ENCODE results near the gene KAZN.

GRCh38 chr1:14774225-14774624 lies 175.7 kb downstream of the KAZN start:
- TF ChIP-seq SP1 (IDR thresholded peaks at IDR 0.05; ENCODE audit: low read depth, low read length) = no peak
- no peak for TF ChIP-seq SRF (IDR thresholded peaks at IDR 0.05; ENCODE audit: low read depth, low read length)
- no peak for TF ChIP-seq ATF2 (IDR thresholded peaks at IDR 0.05; ENCODE audit: low read length)
- TF ChIP-seq ZNF274 (IDR thresholded peaks at IDR 0.05; ENCODE audit: borderline replicate concordance, extremely low read depth, low read length) = no peak
- no peak for TF ChIP-seq CTCF (IDR thresholded peaks at IDR 0.05; ENCODE audit: control extremely low read depth in 1 of 3, insufficient read depth in 1 of 3, low read depth in 1 of 3, low read length in 3 of 3)
- TF ChIP-seq GABPA (IDR thresholded peaks at IDR 0.05; ENCODE audit: borderline replicate concordance, insufficient read depth, low read length) = no peak
- TF ChIP-seq EP300 (IDR thresholded peaks at IDR 0.05; ENCODE audit: borderline replicate concordance in 1 of 2, low read depth in 2 of 2, low read length in 2 of 2) = no peak
- TF ChIP-seq POLR2A (IDR thresholded peaks at IDR 0.05; ENCODE audit: control extremely low read depth in 1 of 2, low read depth in 2 of 2, low read length in 2 of 2) = no peak
- TF ChIP-seq RAD21 (IDR thresholded peaks at IDR 0.05 in 1 of 2, conservative IDR thresholded peaks at IDR 0.05 in 1 of 2; ENCODE audit: low read depth in 2 of 2, low read length in 2 of 2) = no peak
- TF ChIP-seq YY1 (IDR thresholded peaks at IDR 0.05; ENCODE audit: low read depth, low read length) = no peak
- TF ChIP-seq TEAD4 (IDR thresholded peaks at IDR 0.05; ENCODE audit: low read depth, low read length) = no peak
- no peak for TF ChIP-seq SIRT6 (IDR thresholded peaks at IDR 0.05; ENCODE audit: low read length)
- no peak for TF ChIP-seq CEBPB (IDR thresholded peaks at IDR 0.05; ENCODE audit: low read depth, low read length)
- TF ChIP-seq RXRA (IDR thresholded peaks at IDR 0.05; ENCODE audit: insufficient read depth, low read depth, low read length) = no peak
